C4-2B (cell line): ENCODE data around the gene CYYR1.
"Not testable (repeated sequence)": the region's sequence is repeated elsewhere in the genome, so short reads cannot be mapped to it uniquely, and the experiment has no call there.

Experiments used
- H3K27ac ChIP-seq: fragments of 450-650 bp; 2 replicates; pipeline ENCODE4 v1.5.1; 2017
- CTCF ChIP-seq: fragments of 450-650 bp; conservative IDR thresholded peaks from 2 replicates; pipeline ENCODE4 v1.5.1; 2017; ENCODE audit warnings: mild to moderate bottlenecking
- ZFX ChIP-seq: fragments of 450-650 bp; IDR thresholded peaks from 2 replicates; pipeline ENCODE4 v1.6.1; 2017

CYYR1 gene

GRCh38 chr21:26473471-26473870, 99.6 kb downstream of the CYYR1 start:
- H3K27ac ChIP-seq = no peak overlapping the region
- TF ChIP-seq CTCF = no peak
- no peak for TF ChIP-seq ZFX

- no peak overlapping the region for H3K27ac ChIP-seq
- TF ChIP-seq ZFX = no peak
- no peak for TF ChIP-seq CTCF
These were observed 102.0 kb downstream of the CYYR1 start for GRCh38 chr21:26471099-26471471.

- no peak for TF ChIP-seq CTCF
- TF ChIP-seq ZFX = no peak
These were observed 102.6 kb downstream of the CYYR1 start for GRCh38 chr21:26470351-26471098.

GRCh38 chr21:26469789-26470188, 103.3 kb downstream of the CYYR1 start:
- no peak overlapping the region for H3K27ac ChIP-seq
- TF ChIP-seq CTCF (no peak), ZFX (no peak)

More at GRCh38 chr21:26470351-26471098, 102.6 kb downstream of the CYYR1 start:
- H3K27ac ChIP-seq = no peak overlapping the region

GRCh38 chr21:26465916-26466315, 107.2 kb downstream of the CYYR1 start:
- no peak for TF ChIP-seq ZFX
- no peak for TF ChIP-seq CTCF
- no peak overlapping the region for H3K27ac ChIP-seq

GRCh38 chr21:26461500-26461899, 111.6 kb downstream of the CYYR1 start:
- no peak overlapping the region for H3K27ac ChIP-seq
- TF ChIP-seq CTCF (no peak), ZFX (no peak)

- no peak overlapping the region for H3K27ac ChIP-seq
- TF ChIP-seq ZFX (no peak), CTCF (no peak)
These were observed 112.5 kb downstream of the CYYR1 start for GRCh38 chr21:26460621-26461020.

GRCh38 chr21:26458854-26459253, 114.2 kb downstream of the CYYR1 start:
- H3K27ac ChIP-seq = not testable (repeated sequence)
